Endothelial cell of umbilical vein (primary cell): ENCODE measurements around the gene PRLR. TPM values are rescaled to one million over a fixed set of nuclear protein-coding genes. Genes with fewer than 3 reads are reported as not detected.

Experiments used
- BruUV-seq: library from RNA; stranded (reverse); fragments of 400-500 nt; replicated peaks from 2 replicates; lab custom pipeline; 2021; lab: Mats Ljungman, UMichigan
- CTCF ChIA-PET: fragments of 300-600, 350-600 bp; sonication (Branson Sonifier 250); formaldehyde crosslinking; loops from one replicate; lab custom pipeline; 2021; ENCODE audit warnings: antibody characterized with exemption, inconsistent platforms; lab: Charles Lee
- POLR2A ChIA-PET: fragments of 300-600, 350-600 bp; sonication (Branson Sonifier 250); formaldehyde crosslinking; loops from one replicate; lab custom pipeline; 2021; ENCODE audit warnings: antibody characterized with exemption, inconsistent platforms; lab: Charles Lee
- DNase-seq: peaks from one replicate; pipeline ENCODE4 v3.0.0-alpha.2; 2011; ENCODE audit warnings: low read depth, low spot score
- FAIRE-seq: peaks from 2 replicates; lab custom pipeline; 2011; peaks lifted over from hg19 to GRCh38; lab: Jason Lieb, UNC
- H2AFZ ChIP-seq: 2 replicates; pipeline ENCODE4 v1.6.0; 2012; ENCODE audit warnings: low read depth, low read length, control low read depth, inconsistent platforms
- H3K27ac ChIP-seq: 2 replicates; pipeline ENCODE4 v1.5.1; 2011; ENCODE audit warnings: low read depth, mild to moderate bottlenecking, control low read depth, low read length, moderate library complexity; ENCODE audit not compliant: insufficient read depth
- H3K27me3 ChIP-seq, 2 experiments: 2 replicates each; pipeline versions ENCODE4 v1.6.0 to v1.6.1; 2011; ENCODE audit warnings: low read length in 2 of 2, mixed read lengths in 1 of 2; ENCODE audit not compliant: control insufficient read depth in 2 of 2, insufficient read depth in 2 of 2
- H3K36me3 ChIP-seq, 2 experiments: 2 replicates in 1 of 2; 3 replicates in 1 of 2; pipeline ENCODE4 v1.5.1; 2011; ENCODE audit warnings: low read length in 2 of 2, mild to moderate bottlenecking in 1 of 2, moderate library complexity in 1 of 2; ENCODE audit not compliant: control insufficient read depth in 2 of 2, insufficient read depth in 2 of 2; ENCODE audit errors: extremely low read depth in 1 of 2
- H3K4me1 ChIP-seq: 3 replicates; pipeline ENCODE4 v1.5.1; 2011; ENCODE audit warnings: mild to moderate bottlenecking, low read length; ENCODE audit not compliant: control insufficient read depth, insufficient read depth; ENCODE audit errors: extremely low read depth
- H3K4me2 ChIP-seq: 2 replicates; pipeline ENCODE4 v1.6.1; 2011; ENCODE audit warnings: low read length, control low read depth, mixed read lengths; ENCODE audit not compliant: insufficient read depth
- H3K4me3 ChIP-seq, 3 experiments: fragments of 200-600 bp in 1 of 3; sonication (generic), shearing (Covaris generic) in 1 of 3; replicated peaks in 1 of 3; 2 replicates each; pipeline ENCODE4 v1.5.1; 2011 to 2016; ENCODE audit warnings: control low read depth in 3 of 3, low read length in 3 of 3, mild to moderate bottlenecking in 2 of 3, inconsistent platforms in 1 of 3, low read depth in 1 of 3, moderate library complexity in 1 of 3; ENCODE audit not compliant: insufficient read depth in 1 of 3
- H3K79me2 ChIP-seq: 2 replicates; pipeline ENCODE4 v1.6.0; 2012; ENCODE audit warnings: low read length, inconsistent platforms; ENCODE audit not compliant: control insufficient read depth, insufficient read depth
- H3K9ac ChIP-seq: replicated peaks from 2 replicates; pipeline ENCODE3; 2011; ENCODE audit warnings: low read length, control low read depth; ENCODE audit not compliant: insufficient read depth; ENCODE audit errors: extremely low read depth
- H3K9me1 ChIP-seq: replicated peaks from 3 replicates; pipeline ENCODE4 v1.6.0; 2011; ENCODE audit warnings: mild to moderate bottlenecking, low read length; ENCODE audit not compliant: control insufficient read depth, insufficient read depth; ENCODE audit errors: extremely low read depth
- H3K9me3 ChIP-seq: replicated peaks from 2 replicates; pipeline ENCODE4 v1.5.1; 2012; ENCODE audit warnings: low read length, inconsistent platforms; ENCODE audit not compliant: control insufficient read depth, insufficient read depth
- H4K20me1 ChIP-seq: replicated peaks from 2 replicates; pipeline ENCODE3; 2011; ENCODE audit warnings: mild to moderate bottlenecking, low read length; ENCODE audit not compliant: control insufficient read depth, insufficient read depth; ENCODE audit errors: extremely low read depth
- CTCF ChIP-seq, 2 donors: IDR thresholded peaks; 1 replicate in 1 of 2; 2 replicates in 1 of 2; pipeline ENCODE4 v1.5.1; 2011; ENCODE audit warnings: low read length in 2 of 2, mild to moderate bottlenecking in 2 of 2, moderate library complexity in 2 of 2, control low read depth in 1 of 2, inconsistent platforms in 1 of 2, low read depth in 1 of 2; ENCODE audit not compliant: insufficient read depth in 1 of 2; ENCODE audit errors: extremely low read depth in 1 of 2
- EZH2 ChIP-seq: IDR thresholded peaks from 2 replicates; pipeline ENCODE4 v1.6.1; 2012; ENCODE audit warnings: borderline replicate concordance, low read depth, mild to moderate bottlenecking, moderate library complexity, low read length, inconsistent platforms; ENCODE audit not compliant: severe bottlenecking
- FOS ChIP-seq: IDR thresholded peaks from 2 replicates; pipeline ENCODE4 v1.6.1; 2011; ENCODE audit warnings: mild to moderate bottlenecking, low read length, moderate library complexity, borderline replicate concordance; ENCODE audit not compliant: insufficient read depth
- GATA2 ChIP-seq: IDR thresholded peaks from 2 replicates; pipeline ENCODE4 v1.7.0; 2011; ENCODE audit warnings: low read depth, mild to moderate bottlenecking, moderate library complexity, mixed read lengths, low read length; ENCODE audit not compliant: insufficient read length, insufficient read depth
- JUN ChIP-seq: IDR thresholded peaks from 2 replicates; pipeline ENCODE4 v1.6.1; 2011; ENCODE audit warnings: borderline replicate concordance, low read depth; ENCODE audit not compliant: insufficient read length, insufficient read depth
- MAX ChIP-seq: IDR thresholded peaks from 2 replicates; pipeline ENCODE4 v1.6.1; 2011; ENCODE audit not compliant: insufficient read depth, insufficient read length
- MYC ChIP-seq: IDR thresholded peaks from one replicate; pipeline ENCODE4 v1.6.1; 2011; ENCODE audit warnings: mild to moderate bottlenecking, low read depth, low read length
- POLR2A ChIP-seq: IDR thresholded peaks from 2 replicates; pipeline ENCODE4 v1.6.1; 2012; ENCODE audit warnings: low read depth, mild to moderate bottlenecking, control low read depth, low read length
- POLR2AphosphoS5 ChIP-seq: IDR thresholded peaks from 2 replicates; pipeline ENCODE4 v1.6.1; 2012; ENCODE audit warnings: low read depth, mild to moderate bottlenecking, control low read depth, low read length, moderate library complexity; ENCODE audit not compliant: insufficient read depth
- dilution Hi-C: fragments of 300-500 bp; cut with MboI; formaldehyde crosslinking; loops from one replicate; pipeline ENCODE4 v1.15.0; 2019; ENCODE audit warnings: low sequenced_read_pairs; ENCODE audit not compliant: extremely low pct_ligation_motif_present
- intact Hi-C: fragments of 100-400 bp; cut with micrococcal nuclease; formaldehyde crosslinking; loops from one replicate; pipeline ENCODE4 v1.10.0; 2022
- polyA plus RNA-seq, 4 experiments: library from polyadenylated mRNA; depleted of rRNA in 3 of 4; stranded (reverse) in 3 of 4; unstranded in 1 of 4; fragments of >200 nt; gene quantifications; 2 replicates each; pipeline versions ENCODE4 v1.2.1 to v1.2.3, GENCODE V29; 2011 to 2012; ENCODE audit warnings: missing spikeins in 1 of 4
- total RNA-seq: library from RNA; stranded (reverse); gene quantifications from 2 replicates; pipeline ENCODE4 v1.2.3, GENCODE V29; 2021

Gene PRLR
- total and polyA plus RNA-seq, 2 donors (not counting 3 experiments of a cell fraction or from before 2014, with no cell fraction given): not detected

- POLR2A ChIA-PET: no interaction called here
- DNase-seq (no peak), FAIRE-seq (no peak)
- CTCF ChIA-PET: no interaction called here
- Histone ChIP-seq H3K36me3 (no peaks in the 10 kb centered on the region), H3K9me3 (no peaks in the 10 kb centered on the region), H3K27me3 (peaks cover 4% of the 10 kb centered on the region in 2 experiments), H3K4me3 (no peak overlapping the region), H3K27ac (no peak overlapping the region), H3K4me2 (no peak overlapping the region), H4K20me1 (no peaks in the 10 kb centered on the region), H2AFZ (no peak overlapping the region), H3K9me1 (no peaks in the 10 kb centered on the region), H3K9ac (no peak overlapping the region), H3K4me1 (no peaks in the 10 kb centered on the region), H3K79me2 (no peaks in the 10 kb centered on the region)
- no TSS peak for BruUV-seq
- dilution Hi-C loops (no loop called here), intact Hi-C loops (no loop called here)
- no peak for TF ChIP-seq EZH2
- no peak for TF ChIP-seq MAX
- TF ChIP-seq GATA2: no peak
- TF ChIP-seq CTCF (IDR thresholded peaks at IDR 0.05; ENCODE audit: extremely low read depth in 1 of 2, insufficient read depth in 1 of 2, low read depth in 1 of 2, low read length in 2 of 2): no peak
- TF ChIP-seq POLR2AphosphoS5: no peak
- TF ChIP-seq FOS: no peak
- TF ChIP-seq JUN: no peak
- no peak for TF ChIP-seq POLR2A
- TF ChIP-seq MYC: no peak
These were observed 221.3 kb downstream of the PRLR start for GRCh38 chr5:35009019-35009418.
